ENCODE measurements around the gene KCNIP1.

Gene KCNIP1

DNA sequence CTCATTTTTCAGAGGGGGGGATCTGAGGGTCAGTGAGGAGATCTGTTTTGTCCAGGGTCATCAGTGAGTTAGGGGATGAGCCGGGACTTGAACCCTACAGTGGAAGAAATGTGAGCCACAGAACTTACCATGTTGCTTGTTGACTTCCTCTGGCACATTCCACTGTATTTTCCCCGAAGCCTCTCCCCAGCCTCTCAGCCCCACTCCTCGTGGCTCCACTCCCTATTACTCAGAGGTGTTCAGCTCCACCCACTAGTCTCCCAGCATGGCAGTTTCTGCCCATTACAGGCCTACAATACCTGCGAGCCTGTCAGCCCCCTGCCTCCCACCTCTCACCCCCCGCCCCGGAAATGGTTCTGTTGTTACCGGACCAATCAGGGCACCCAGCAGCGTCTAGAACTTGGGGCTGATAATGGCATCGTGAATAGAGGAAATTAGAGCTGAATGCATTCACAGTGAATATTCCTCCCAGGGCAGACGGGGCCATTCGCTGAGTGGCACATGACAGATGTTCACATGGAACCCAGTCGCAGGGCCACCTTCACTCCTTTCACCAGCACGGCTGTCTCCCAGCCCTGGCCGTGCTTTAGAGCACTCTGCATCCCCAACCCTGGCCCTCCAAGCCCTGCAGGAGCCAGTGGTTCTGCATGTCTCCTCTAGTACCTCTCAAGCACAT is 81.6 kb downstream of the KCNIP1 start:
- H3K4me1 ChIP-seq (ENCODE audit: insufficient read depth, low read length) = no peaks in the 10 kb centered on the region
- WGBS = 87% methylated on average over 14 of the region's 14 CpGs

DNA sequence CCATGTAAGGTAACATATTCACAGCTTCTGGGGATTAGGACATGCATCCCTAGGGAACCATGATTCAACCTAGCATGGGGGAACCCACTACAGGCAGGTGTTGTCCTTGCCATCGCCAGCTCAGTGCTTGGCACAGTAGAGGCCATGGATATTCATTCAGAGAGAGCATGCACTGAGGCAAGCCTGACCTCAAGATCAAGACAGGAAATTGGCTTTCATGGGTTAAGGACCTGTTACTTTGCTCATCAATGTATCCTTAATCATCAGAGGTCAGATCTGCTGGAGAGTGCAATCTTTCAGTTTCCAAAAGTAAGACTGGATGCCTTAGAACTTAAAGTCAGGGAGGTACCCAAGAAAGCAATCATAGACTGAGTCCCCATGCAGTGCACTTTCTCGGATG is 84.0 kb downstream of the KCNIP1 start:
- H3K27ac ChIP-seq (ENCODE audit: low read depth, low read length) = no peak overlapping the region
- no peaks in the 10 kb centered on the region for H3K9me3 ChIP-seq (ENCODE audit: insufficient read depth, low read depth, low read length)
- no peaks in the 10 kb centered on the region for H3K27me3 ChIP-seq (ENCODE audit: insufficient read depth, low read length)
- 46% methylated on average over 2 of the region's 2 CpGs for WGBS
- no peaks in the 10 kb centered on the region for H3K36me3 ChIP-seq (ENCODE audit: insufficient read depth, low read length)
- no peak overlapping the region for H3K9ac ChIP-seq (ENCODE audit: low read depth, low read length)
- H3K4me3 ChIP-seq (ENCODE audit: low read length) = no peak overlapping the region
- H3K4me1 ChIP-seq (ENCODE audit: insufficient read depth, low read length) = no peaks in the 10 kb centered on the region

More for the DNA sequence above, 81.6 kb downstream of the KCNIP1 start:
- Histone ChIP-seq H3K27me3 (ENCODE audit: insufficient read depth, low read length) (no peaks in the 10 kb centered on the region), H3K27ac (ENCODE audit: low read depth, low read length) (no peak overlapping the region), H3K9ac (ENCODE audit: low read depth, low read length) (no peak overlapping the region), H3K36me3 (ENCODE audit: insufficient read depth, low read length) (no peaks in the 10 kb centered on the region), H3K4me3 (ENCODE audit: low read length) (no peak overlapping the region), H3K9me3 (ENCODE audit: insufficient read depth, low read depth, low read length) (no peaks in the 10 kb centered on the region)

DNA sequence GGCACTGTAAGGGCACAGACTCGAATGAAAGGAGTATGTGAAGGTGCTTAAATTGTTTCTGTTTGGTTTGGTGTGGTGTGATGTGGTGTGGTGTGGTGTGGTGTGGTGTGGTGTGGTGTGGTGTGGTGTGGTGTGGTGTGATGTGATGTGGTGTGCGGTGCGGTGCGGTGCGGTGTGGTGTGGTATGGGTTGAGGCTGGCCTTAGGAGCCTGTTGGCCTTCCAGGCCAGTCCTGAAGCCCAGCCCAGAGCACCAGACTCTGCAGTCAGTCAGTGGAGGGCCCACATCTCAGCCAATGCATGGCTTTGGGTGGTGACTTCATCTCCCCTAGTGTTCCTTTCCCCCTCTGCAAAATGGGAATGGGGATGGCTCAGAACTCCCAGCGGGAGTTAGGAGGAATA is 85.8 kb downstream of the KCNIP1 start:
- Histone ChIP-seq H3K9me3 (ENCODE audit: insufficient read depth, low read depth, low read length) (no peaks in the 10 kb centered on the region), H3K9ac (ENCODE audit: low read depth, low read length) (no peak overlapping the region), H3K4me1 (ENCODE audit: insufficient read depth, low read length) (no peaks in the 10 kb centered on the region), H3K4me3 (ENCODE audit: low read length) (no peak overlapping the region), H3K27me3 (ENCODE audit: insufficient read depth, low read length) (no peaks in the 10 kb centered on the region), H3K36me3 (ENCODE audit: insufficient read depth, low read length) (no peaks in the 10 kb centered on the region), H3K27ac (ENCODE audit: low read depth, low read length) (no peak overlapping the region)
- WGBS = 94% methylated on average over 6 of the region's 6 CpGs

DNA sequence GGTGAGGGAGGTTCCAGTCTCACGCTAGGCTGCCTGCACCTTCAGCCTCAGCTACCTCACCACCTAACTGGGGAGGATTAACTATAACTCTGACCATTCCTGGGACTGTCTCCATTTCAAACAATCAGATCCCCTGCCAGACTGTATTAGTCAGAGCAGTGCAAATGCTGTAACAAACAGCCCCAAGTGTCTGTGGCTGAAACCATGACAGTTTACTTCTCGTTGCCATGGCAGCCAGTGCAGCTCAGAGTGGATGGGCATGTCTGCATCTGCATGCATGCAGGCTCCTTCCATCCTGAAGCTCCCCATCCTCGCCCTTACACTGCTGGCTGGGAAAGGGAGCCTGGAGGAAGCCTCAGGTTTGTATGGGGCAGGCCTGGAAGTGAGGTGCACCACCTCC is 86.7 kb downstream of the KCNIP1 start:
- H3K27me3 ChIP-seq (ENCODE audit: insufficient read depth, low read length) = no peaks in the 10 kb centered on the region
- no peaks in the 10 kb centered on the region for H3K4me1 ChIP-seq (ENCODE audit: insufficient read depth, low read length)
- no peaks in the 10 kb centered on the region for H3K9me3 ChIP-seq (ENCODE audit: insufficient read depth, low read depth, low read length)
- H3K4me3 ChIP-seq (ENCODE audit: low read length) = no peak overlapping the region
- WGBS = 92% methylated on average over 2 of the region's 3 CpGs
- no peaks in the 10 kb centered on the region for H3K36me3 ChIP-seq (ENCODE audit: insufficient read depth, low read length)
- no peak overlapping the region for H3K9ac ChIP-seq (ENCODE audit: low read depth, low read length)
- H3K27ac ChIP-seq (ENCODE audit: low read depth, low read length) = no peak overlapping the region

DNA sequence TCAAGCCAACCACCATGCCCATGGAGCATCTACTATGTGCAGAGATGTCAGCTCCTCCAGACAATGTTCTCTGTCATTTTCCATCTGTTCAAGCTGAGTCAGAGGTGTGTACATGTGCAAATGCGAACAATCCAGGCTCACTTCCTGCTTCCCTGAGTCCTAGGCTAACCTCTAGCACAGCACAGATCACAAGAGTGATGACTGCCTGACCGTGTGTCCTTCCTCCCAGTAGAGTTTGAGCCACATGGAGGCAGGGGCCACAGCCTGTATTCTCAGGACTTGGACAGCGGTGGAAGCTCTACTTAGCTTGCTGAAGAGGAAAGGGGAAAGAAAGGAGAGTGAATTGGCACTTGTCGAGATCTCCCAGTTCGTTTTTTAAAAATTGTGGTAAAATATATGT is 87.2 kb downstream of the KCNIP1 start:
- no peak overlapping the region for H3K4me3 ChIP-seq (ENCODE audit: low read length)
- H3K4me1 ChIP-seq (ENCODE audit: insufficient read depth, low read length) = no peaks in the 10 kb centered on the region
- H3K9me3 ChIP-seq (ENCODE audit: insufficient read depth, low read depth, low read length) = no peaks in the 10 kb centered on the region
- no peaks in the 10 kb centered on the region for H3K27me3 ChIP-seq (ENCODE audit: insufficient read depth, low read length)
- H3K27ac ChIP-seq (ENCODE audit: low read depth, low read length) = no peak overlapping the region
- WGBS = 78% methylated on average over 3 of the region's 5 CpGs
- no peaks in the 10 kb centered on the region for H3K36me3 ChIP-seq (ENCODE audit: insufficient read depth, low read length)
- H3K9ac ChIP-seq (ENCODE audit: low read depth, low read length) = no peak overlapping the region

DNA sequence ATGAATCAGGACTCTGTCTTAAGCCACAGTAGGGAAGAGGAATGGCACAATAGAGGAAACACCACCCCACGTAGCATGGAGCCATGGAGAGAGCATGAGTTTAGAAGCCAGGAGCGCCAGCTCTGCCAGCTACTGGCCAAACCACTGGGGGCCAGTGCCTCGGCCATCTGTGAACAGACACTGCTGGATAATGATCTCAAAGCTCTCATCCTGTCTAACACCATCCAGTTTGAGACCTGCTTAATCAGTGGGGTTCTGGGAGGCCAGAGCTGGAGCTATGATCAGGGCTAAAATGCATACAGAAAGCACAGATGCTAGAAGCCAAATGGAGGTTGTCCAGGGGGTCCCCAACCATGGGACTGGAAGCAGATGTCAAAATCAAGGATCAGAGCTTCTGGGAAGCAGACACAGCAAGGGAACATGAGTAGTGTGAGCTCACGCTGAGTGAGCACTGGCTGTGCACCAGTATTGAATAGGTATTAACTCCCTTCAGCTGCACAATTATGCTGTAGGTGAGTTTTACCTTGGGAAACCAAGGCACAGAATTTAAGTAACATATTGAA is 92.7 kb downstream of the KCNIP1 start:
- Histone ChIP-seq H3K4me1 (ENCODE audit: insufficient read depth, low read length) (peaks cover 11% of the 10 kb centered on the region; the same call in 1 of the 2 replicates), H3K4me3 (ENCODE audit: low read length) (no peak overlapping the region), H3K9me3 (ENCODE audit: insufficient read depth, low read depth, low read length) (no peaks in the 10 kb centered on the region), H3K9ac (ENCODE audit: low read depth, low read length) (no peak overlapping the region), H3K36me3 (ENCODE audit: insufficient read depth, low read length) (no peaks in the 10 kb centered on the region), H3K27ac (ENCODE audit: low read depth, low read length) (no peak overlapping the region), H3K27me3 (ENCODE audit: insufficient read depth, low read length) (no peaks in the 10 kb centered on the region)
- WGBS = 89% methylated on average over 4 of the region's 4 CpGs

DNA sequence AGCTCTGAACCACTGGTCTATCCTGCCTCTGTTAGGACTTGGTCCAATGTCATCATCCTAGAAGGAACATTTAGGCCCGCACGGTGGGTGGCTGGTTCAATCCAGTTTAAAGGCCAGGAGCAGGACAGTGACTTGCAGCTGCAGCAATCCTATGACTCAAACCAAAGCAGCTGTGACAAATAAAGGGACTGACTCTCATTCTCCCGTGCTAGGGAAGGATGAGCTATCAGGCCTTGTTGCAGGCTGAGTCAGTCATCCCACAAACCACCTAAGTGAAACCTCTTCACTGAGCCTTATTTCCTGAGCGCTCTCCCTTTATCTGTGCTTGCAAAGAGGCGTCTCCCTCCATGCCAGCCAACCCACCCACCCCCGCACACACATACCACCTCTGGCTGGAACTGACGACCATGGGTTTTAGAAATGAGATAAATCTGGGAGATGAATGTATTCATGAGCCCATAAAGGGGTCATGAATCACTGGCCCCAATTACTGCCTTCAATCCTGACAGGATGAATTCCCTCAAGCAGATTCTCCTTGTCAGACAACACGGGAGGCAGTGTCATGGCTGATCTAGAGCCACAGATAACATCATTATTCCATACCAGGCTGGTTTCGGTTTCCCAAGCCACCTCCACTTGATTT is 93.4 kb downstream of the KCNIP1 start:
- no peaks in the 10 kb centered on the region for H3K36me3 ChIP-seq (ENCODE audit: insufficient read depth, low read length)
- no peak overlapping the region for H3K4me3 ChIP-seq (ENCODE audit: low read length)
- no peaks in the 10 kb centered on the region for H3K9me3 ChIP-seq (ENCODE audit: insufficient read depth, low read depth, low read length)
- WGBS = 76% methylated on average over 7 of the region's 9 CpGs
- H3K4me1 ChIP-seq (ENCODE audit: insufficient read depth, low read length) = peaks cover 11% of the 10 kb centered on the region; the same call in 1 of the 2 replicates
- no peak overlapping the region for H3K9ac ChIP-seq (ENCODE audit: low read depth, low read length)
- no peak overlapping the region for H3K27ac ChIP-seq (ENCODE audit: low read depth, low read length)
- no peaks in the 10 kb centered on the region for H3K27me3 ChIP-seq (ENCODE audit: insufficient read depth, low read length)

DNA sequence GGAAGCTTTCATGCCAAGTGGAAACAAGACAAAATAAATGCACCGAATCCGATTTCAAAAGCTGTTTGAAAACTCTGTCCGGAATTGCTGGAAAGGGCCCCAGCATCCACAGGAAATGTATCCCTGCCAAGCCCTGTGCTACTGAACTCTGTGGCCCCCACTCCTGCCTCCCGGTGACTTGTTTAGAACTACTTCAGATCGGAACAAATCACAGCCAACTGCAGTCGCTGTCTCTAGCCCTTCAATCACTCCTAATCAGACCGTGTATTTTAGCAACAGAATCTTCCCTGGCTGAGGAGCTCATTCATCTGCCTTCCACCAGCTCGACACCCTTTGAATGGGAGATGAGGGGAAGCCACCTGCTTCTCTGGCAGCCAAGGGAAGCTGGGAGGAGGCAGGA is 94.1 kb downstream of the KCNIP1 start:
- H3K36me3 ChIP-seq (ENCODE audit: insufficient read depth, low read length) = no peaks in the 10 kb centered on the region
- H3K9ac ChIP-seq (ENCODE audit: low read depth, low read length) = no peak overlapping the region
- peaks cover 11% of the 10 kb centered on the region; the same call in 1 of the 2 replicates for H3K4me1 ChIP-seq (ENCODE audit: insufficient read depth, low read length)
- WGBS = 89% methylated on average over 8 of the region's 8 CpGs
- H3K27me3 ChIP-seq (ENCODE audit: insufficient read depth, low read length) = no peaks in the 10 kb centered on the region
- no peak overlapping the region for H3K4me3 ChIP-seq (ENCODE audit: low read length)
- H3K9me3 ChIP-seq (ENCODE audit: insufficient read depth, low read depth, low read length) = no peaks in the 10 kb centered on the region
- H3K27ac ChIP-seq (ENCODE audit: low read depth, low read length) = no peak overlapping the region

DNA sequence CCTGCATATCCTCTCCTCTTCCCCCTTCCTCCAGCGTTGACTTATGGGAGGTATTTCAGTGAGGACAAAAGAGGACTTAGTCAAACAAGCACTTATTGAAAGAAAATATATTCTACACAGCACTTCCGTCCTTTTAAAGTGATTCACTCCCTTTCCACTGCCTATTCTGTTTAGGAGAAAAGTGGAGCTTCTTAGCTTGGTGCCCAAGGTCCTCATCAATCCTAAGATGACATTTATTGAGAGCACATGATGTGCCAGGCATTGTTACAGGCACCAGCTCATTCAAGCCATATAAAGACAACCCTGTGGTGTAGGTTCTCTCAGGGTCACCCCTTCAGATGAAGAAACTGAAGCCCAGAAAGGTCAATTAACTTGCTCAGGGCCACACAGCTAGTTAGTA is 95.9 kb downstream of the KCNIP1 start:
- H3K9me3 ChIP-seq (ENCODE audit: insufficient read depth, low read depth, low read length) = no peaks in the 10 kb centered on the region
- no peaks in the 10 kb centered on the region for H3K27me3 ChIP-seq (ENCODE audit: insufficient read depth, low read length)
- H3K36me3 ChIP-seq (ENCODE audit: insufficient read depth, low read length) = no peaks in the 10 kb centered on the region
- H3K4me1 ChIP-seq (ENCODE audit: insufficient read depth, low read length) = peaks cover 11% of the 10 kb centered on the region; the same call in 1 of the 2 replicates
- H3K9ac ChIP-seq (ENCODE audit: low read depth, low read length) = no peak overlapping the region
- H3K4me3 ChIP-seq (ENCODE audit: low read length) = no peak overlapping the region
- WGBS = 38% methylated on average over 1 of the region's 2 CpGs
- no peak overlapping the region for H3K27ac ChIP-seq (ENCODE audit: low read depth, low read length)

DNA sequence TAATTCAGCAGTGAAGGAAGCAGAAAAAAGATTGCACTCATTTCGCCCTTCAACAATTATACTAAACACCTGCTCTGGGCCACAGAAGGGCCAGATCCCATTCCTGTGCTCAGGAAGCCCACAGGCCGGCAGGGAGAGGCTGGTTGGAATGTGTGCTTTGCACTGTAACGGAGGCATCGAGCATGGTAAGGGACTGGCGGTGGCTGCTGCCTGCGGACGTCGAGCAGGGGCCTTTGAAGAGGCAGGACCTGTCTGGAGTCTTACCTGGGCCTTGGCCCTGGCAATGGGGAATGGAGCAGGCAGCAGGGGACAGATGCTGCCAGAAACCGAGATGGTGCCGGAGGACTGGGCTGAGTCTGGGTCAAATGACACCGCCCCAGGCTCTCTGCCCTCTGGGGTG is 97.8 kb downstream of the KCNIP1 start:
- Histone ChIP-seq H3K36me3 (ENCODE audit: insufficient read depth, low read length) (no peaks in the 10 kb centered on the region), H3K9me3 (ENCODE audit: insufficient read depth, low read depth, low read length) (no peaks in the 10 kb centered on the region), H3K4me3 (ENCODE audit: low read length) (no peak overlapping the region), H3K4me1 (ENCODE audit: insufficient read depth, low read length) (peaks cover 10% of the 10 kb centered on the region; the same call in 1 of the 2 replicates), H3K27me3 (ENCODE audit: insufficient read depth, low read length) (no peaks in the 10 kb centered on the region), H3K27ac (ENCODE audit: low read depth, low read length) (no peak overlapping the region), H3K9ac (ENCODE audit: low read depth, low read length) (no peak overlapping the region)
- WGBS = 87% methylated on average over 11 of the region's 11 CpGs

DNA sequence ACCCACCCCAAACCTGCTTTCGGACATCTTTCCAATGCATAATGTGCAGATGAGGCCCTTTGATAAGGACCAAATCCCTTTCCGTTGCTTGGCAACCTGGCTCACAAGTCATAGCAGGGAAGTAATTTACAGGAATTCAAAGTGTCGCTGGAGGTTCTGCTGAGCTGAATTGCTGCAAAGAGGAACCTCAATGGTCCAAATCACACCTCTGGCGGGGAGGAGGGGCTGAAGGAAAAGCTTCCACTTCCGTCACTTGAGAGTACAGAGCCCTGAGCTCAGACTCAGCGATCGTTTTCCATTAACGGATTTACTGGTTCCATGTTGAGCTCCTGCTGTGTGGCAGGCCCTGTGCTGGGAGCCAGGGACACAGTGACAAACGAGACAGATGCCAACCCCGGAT is 99.3 kb downstream of the KCNIP1 start:
- no peaks in the 10 kb centered on the region for H3K36me3 ChIP-seq (ENCODE audit: insufficient read depth, low read length)
- H3K27ac ChIP-seq (ENCODE audit: low read depth, low read length) = no peak overlapping the region
- H3K9ac ChIP-seq (ENCODE audit: low read depth, low read length) = no peak overlapping the region
- no peaks in the 10 kb centered on the region for H3K27me3 ChIP-seq (ENCODE audit: insufficient read depth, low read length)
- H3K4me3 ChIP-seq (ENCODE audit: low read length) = no peak overlapping the region
- no peaks in the 10 kb centered on the region for H3K4me1 ChIP-seq (ENCODE audit: insufficient read depth, low read length)
- WGBS = 74% methylated on average over 10 of the region's 10 CpGs
- no peaks in the 10 kb centered on the region for H3K9me3 ChIP-seq (ENCODE audit: insufficient read depth, low read depth, low read length)
